Measurements from ENCODE around the gene PRR20G. TPM values are rescaled to one million over a fixed set of nuclear protein-coding genes. Genes with fewer than 3 reads are reported as not detected.

Gene PRR20G
- total and polyA plus RNA-seq, 3 donors from 2014 or later, result 9.1 to 12.8 (median 10.5) TPM

- no peak overlapping the region for H3K4me3 ChIP-seq
- TF ChIP-seq, protein P1, sequence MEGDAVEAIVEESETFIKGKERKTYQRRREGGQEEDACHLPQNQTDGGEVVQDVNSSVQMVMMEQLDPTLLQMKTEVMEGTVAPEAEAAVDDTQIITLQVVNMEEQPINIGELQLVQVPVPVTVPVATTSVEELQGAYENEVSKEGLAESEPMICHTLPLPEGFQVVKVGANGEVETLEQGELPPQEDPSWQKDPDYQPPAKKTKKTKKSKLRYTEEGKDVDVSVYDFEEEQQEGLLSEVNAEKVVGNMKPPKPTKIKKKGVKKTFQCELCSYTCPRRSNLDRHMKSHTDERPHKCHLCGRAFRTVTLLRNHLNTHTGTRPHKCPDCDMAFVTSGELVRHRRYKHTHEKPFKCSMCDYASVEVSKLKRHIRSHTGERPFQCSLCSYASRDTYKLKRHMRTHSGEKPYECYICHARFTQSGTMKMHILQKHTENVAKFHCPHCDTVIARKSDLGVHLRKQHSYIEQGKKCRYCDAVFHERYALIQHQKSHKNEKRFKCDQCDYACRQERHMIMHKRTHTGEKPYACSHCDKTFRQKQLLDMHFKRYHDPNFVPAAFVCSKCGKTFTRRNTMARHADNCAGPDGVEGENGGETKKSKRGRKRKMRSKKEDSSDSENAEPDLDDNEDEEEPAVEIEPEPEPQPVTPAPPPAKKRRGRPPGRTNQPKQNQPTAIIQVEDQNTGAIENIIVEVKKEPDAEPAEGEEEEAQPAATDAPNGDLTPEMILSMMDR (IDR thresholded peaks at IDR 0.05), result no peak
- no peak for TF ChIP-seq POLR2A (IDR thresholded peaks at IDR 0.05)
- WGBS, 2 donors, result 63 to 75% methylated on average over 4 of the region's 4 CpGs
- no peaks in the 10 kb centered on the region for H3K27me3 ChIP-seq
- H3K4me1 ChIP-seq, result no peaks in the 10 kb centered on the region
- intact Hi-C loops (cut with DNase I; ENCODE audit: low total_unique reads), result no loop called here
- H3K9me3 ChIP-seq, result no peaks in the 10 kb centered on the region
- H3K27ac ChIP-seq, result no peak overlapping the region
- no peaks in the 10 kb centered on the region for H3K36me3 ChIP-seq (ENCODE audit: low read depth, missing control alignments)
- DNase-seq, result no peak
These were observed 20.1 kb upstream of the PRR20G start for GRCh38 chr3:127307916-127308315.

DNA sequence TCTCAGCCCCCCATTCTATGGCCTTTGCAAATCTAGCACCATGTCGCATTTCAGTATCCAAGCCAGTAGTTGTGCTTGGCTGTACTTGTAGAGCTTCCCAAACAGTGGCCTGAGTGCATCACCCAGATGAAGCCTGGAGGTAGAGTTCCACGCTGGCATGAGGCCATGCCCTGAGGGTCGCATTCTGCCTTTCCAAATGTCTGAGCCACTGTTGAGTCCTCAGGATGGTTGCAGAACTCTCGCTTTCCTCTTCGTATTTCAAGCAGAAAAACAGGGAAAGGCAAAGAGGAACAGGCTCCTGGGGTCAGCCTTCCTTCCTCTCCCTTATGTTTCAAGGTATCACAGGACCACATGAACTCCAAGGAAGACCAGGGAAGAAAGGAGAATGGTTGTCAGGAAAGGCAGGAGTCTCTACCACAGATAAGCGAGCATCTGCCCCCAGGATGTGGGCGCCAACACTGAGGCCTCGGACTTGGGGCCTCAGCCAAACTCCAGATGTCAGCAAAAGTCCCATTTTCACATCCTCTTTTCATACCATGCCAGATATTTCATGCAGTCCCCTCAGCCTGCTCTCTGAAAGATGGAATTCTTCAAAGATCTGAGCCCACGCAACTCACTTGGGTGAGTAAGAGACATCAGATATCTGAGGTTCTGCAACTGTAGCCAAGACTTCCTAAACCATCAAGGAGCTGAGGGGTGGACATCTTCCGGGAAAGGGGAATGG is 19.4 kb upstream of the PRR20G start:
- intact Hi-C loops (cut with DNase I; ENCODE audit: low total_unique reads), result no loop called here

DNA sequence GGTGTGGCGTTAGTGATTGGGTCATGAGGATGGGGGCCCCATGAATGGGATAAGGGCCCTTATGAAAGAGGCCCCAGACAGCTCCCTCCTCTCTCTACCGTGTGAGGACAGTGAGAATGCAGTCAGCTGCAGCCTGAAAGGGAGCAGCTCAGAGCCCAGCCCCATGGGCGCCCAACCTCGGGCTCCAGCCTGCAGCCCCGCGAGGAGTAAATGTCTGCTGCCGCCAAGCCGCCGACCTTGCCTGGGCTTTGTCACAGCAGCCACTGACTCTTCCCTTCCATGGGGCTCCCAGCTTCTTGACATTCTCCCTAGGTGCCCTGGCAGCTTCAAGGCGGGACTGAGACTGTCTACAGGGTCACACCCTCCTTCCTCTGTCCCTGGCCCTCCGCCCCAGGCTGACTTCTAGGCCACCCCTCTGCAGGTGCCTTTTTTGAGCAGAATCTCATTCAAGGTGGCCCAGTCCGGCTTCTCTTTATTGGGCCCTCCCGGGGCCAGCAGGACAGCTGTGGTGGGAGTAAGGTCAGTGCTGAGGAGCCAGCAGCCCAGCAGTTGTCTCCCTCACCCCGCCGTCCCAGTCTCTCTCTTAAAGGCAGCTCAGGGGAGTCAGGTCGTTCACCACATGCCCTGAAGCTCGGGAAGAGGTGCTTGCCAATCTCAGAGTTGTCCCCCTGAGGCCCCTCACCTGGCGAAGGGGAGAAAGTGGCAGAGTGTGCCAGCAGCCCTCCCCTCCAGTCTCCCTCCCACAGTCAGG is 18.7 kb upstream of the PRR20G start:
- Histone ChIP-seq H3K9me3 (no peaks in the 10 kb centered on the region), H3K4me1 (no peaks in the 10 kb centered on the region), H3K27ac (no peak overlapping the region), H3K27me3 (no peaks in the 10 kb centered on the region), H3K4me3 (no peak overlapping the region), H3K36me3 (ENCODE audit: low read depth, missing control alignments) (no peaks in the 10 kb centered on the region)
- no peak for TF ChIP-seq POLR2A (IDR thresholded peaks at IDR 0.05)
- TF ChIP-seq, protein P1 (IDR thresholded peaks at IDR 0.05), result no peak
- 79 to 81% methylated on average over 12 to 18 of the region's 18 CpGs for WGBS, 2 donors
- intact Hi-C loops (cut with DNase I; ENCODE audit: low total_unique reads), result no loop called here
- DNase-seq, result no peak

More for the DNA sequence above, 19.4 kb upstream of the PRR20G start:
- TF ChIP-seq, protein P1 (IDR thresholded peaks at IDR 0.05), result no peak
- no peak for TF ChIP-seq POLR2A (IDR thresholded peaks at IDR 0.05)
- no peak for DNase-seq
- no peaks in the 10 kb centered on the region for H3K36me3 ChIP-seq (ENCODE audit: low read depth, missing control alignments)
- no peak overlapping the region for H3K4me3 ChIP-seq
- WGBS, 2 donors, result 72 to 84% methylated on average over 10 of the region's 10 CpGs
- no peaks in the 10 kb centered on the region for H3K9me3 ChIP-seq
- H3K27ac ChIP-seq, result no peak overlapping the region
- no peaks in the 10 kb centered on the region for H3K27me3 ChIP-seq
- H3K4me1 ChIP-seq, result no peaks in the 10 kb centered on the region

GRCh38 chr3:127305499-127306060 is 17.7 kb upstream of the PRR20G start:
- no peaks in the 10 kb centered on the region for H3K27me3 ChIP-seq
- no peak overlapping the region for H3K4me3 ChIP-seq
- no peaks in the 10 kb centered on the region for H3K4me1 ChIP-seq
- intact Hi-C loops (cut with DNase I; ENCODE audit: low total_unique reads), result no loop called here
- H3K27ac ChIP-seq, result no peak overlapping the region
- no peaks in the 10 kb centered on the region for H3K36me3 ChIP-seq (ENCODE audit: low read depth, missing control alignments)
- H3K9me3 ChIP-seq, result no peaks in the 10 kb centered on the region
- 47 to 48% methylated on average over 9 of the region's 9 CpGs for WGBS, 2 donors
- no peak for DNase-seq
- TF ChIP-seq POLR2A (IDR thresholded peaks at IDR 0.05), result no peak
- TF ChIP-seq, protein P1 (IDR thresholded peaks at IDR 0.05), result no peak
